HUDEP-2 (cell line): ENCODE measurements around the gene UBE2E2.

Experiments
- DNase-seq, 76 experiments: peaks; one replicate each; lab custom pipeline; 2025; ENCODE audit not compliant: unreplicated experiment in 76 of 76; lab: John Stamatoyannopoulos, UW

UBE2E2 gene

GRCh38 chr3:23435318-23435717 lies 232.2 kb downstream of the UBE2E2 start:
- no peak for DNase-seq

- DNase-seq = no peak
These were observed 232.8 kb downstream of the UBE2E2 start for GRCh38 chr3:23435904-23436303.

DNA sequence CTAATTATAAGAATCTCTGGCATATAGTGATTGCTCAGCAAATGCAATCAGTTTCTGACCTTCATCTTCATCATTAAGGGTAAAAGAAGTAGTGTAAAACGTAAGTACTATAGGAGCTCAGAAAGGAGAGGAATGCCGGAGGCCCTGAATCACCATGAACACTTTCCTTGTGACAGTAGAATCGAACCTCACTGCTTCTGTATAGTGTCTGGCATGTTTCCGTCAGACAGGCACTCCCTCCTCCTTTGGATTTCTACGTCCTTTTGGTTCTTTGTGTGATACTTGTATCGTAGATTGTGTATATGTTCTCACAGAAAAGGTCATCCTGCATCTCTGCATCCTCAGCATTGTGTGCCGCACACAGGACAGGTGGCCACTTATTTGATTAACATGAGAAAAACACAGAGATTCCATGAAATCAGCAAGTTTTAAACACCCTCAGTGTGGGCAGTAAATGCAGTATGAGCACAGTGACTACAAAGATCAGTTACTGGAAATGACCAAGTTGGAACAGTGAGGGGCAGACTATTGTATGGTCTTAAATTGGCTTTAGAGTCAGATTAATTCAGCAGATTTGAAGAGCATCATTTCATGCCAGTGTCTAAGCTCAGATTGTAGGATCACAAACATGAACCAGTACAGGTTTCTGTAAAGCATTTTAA lies 234.5 kb downstream of the UBE2E2 start:
- no peak for DNase-seq

GRCh38 chr3:23438657-23439056 lies 235.5 kb downstream of the UBE2E2 start:
- no peak for DNase-seq

GRCh38 chr3:23439080-23439479 lies 236.0 kb downstream of the UBE2E2 start:
- DNase-seq = no peak

DNA sequence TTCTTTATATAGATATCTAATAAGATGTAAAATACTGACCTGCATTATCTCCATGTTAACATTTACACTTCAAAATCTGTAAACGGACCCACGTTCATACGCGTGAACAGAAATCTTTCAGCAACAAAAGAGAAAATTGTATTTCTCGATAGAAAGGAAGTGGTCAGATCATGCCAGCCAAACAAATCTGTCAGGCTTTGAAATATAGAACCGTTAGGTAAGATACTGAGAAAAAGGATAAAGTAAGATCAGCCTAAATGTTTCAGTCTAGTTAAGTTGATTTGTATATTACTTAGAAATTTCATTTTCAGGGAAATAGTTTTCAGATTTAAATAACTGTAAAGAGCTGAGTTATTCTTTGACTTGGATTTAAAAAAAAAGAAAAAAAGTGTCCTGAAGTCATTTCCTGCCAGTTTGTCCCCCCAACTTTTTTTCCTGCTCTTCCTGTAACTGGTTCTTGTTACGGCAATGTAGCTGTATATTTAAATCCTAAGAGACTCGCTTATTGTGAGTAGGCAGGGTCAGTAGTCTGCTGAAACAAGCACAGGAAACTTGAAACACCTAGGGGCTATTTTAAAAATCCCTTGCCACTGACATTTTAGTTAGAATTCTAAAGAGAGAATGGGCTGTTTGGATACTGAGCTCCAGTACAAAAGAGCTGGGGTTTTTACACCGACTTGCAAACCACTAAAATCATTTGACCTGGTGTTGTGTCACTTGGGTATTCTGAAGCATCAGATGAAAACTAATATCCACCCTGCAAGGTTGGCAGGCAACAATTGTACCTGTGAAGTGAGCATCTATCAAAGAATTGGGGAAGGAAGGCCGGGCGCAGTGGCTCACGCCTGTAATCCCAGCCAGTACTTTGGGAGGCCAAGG lies 237.5 kb downstream of the UBE2E2 start:
- DNase-seq = no peak

GRCh38 chr3:23442598-23443383 lies 239.7 kb downstream of the UBE2E2 start:
- peak in 5 of 76 experiments; percentile 0 to 4 (median 4) for DNase-seq

GRCh38 chr3:23444386-23444785 lies 241.3 kb downstream of the UBE2E2 start:
- DNase-seq = no peak

GRCh38 chr3:23446301-23446700 lies 243.2 kb downstream of the UBE2E2 start:
- no peak for DNase-seq

DNA sequence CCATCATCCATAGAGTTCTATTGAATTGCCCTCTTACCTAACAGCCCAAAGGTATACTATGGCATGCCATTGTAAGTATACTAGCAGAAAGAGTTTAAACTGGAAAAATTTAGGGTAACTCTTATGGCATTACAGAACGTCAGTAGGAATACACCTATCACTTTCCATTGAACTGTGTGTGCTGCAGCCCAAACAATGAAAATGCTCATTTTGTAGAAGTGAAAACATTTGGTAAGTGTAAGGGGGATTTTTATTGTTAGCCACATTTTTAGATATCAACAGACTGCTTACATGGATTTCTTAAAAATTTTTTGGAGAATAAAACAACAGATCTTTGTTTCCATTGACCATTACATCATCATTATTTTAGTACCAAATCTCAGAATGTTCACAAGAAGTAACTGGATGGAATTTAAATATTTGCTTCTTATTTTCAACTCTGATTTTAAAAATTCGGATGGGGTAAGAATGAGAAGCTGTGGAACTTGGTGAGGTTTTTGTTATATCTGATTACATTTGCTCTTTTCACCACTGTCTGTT lies 245.9 kb downstream of the UBE2E2 start:
- no peak for DNase-seq

- no peak for DNase-seq
These were observed 246.9 kb downstream of the UBE2E2 start for GRCh38 chr3:23450051-23450450.

DNA sequence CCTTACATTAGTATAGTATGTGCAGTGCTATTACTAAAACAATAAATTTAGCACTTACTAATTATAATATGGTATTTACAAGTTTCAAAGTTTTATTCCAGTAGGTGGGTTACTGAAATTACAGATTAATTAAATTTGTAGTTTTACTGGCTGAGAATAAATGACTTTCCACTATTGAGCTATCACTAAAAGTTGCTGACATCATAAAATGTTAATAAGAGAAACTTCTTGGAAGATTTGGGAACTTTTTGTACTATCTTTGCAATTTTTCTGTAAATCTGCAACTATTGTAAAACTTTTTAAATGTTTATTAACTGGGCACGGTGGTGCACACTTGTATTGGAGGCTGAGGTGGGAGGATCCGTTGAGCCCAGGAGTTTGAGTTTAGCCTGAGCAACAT lies 247.7 kb downstream of the UBE2E2 start:
- DNase-seq = no peak

DNA sequence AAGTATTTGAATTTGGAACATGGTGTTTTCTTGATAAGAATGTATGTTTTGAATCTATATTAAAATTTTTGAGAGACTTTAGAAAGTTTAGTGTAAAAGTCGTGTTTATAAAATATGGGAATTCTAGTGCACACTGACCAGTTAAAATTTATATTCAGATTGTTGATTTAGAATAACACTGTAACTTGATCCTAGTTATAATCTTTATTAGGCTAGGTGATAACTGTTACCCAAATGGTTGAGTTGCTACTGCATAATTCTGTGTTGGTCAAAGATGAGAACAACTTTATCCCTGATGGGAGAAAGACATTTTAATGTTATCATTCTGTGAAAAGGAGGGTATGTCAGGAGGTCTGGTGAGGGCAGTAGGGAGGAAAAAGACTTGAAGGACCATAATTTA lies 249.3 kb downstream of the UBE2E2 start:
- DNase-seq = no peak

DNA sequence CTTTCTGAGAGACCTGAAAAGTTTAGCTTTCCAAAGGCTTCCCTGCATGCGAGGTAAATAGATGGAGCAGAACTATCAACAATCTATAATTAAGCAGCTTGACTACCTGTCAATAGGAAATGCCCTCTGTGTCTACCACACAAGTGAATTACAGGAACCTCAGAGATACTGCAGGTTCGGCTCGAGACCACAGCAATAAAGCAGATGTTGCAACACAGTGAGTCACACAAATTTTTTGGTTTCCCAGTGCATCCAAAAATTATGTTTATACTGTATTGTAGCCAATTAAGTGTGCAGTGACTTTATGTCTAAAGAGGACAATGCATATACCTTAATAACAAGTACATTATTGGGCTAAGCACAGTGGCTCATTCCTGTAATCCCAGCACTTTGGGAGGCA lies 252.0 kb downstream of the UBE2E2 start:
- no peak for DNase-seq

DNA sequence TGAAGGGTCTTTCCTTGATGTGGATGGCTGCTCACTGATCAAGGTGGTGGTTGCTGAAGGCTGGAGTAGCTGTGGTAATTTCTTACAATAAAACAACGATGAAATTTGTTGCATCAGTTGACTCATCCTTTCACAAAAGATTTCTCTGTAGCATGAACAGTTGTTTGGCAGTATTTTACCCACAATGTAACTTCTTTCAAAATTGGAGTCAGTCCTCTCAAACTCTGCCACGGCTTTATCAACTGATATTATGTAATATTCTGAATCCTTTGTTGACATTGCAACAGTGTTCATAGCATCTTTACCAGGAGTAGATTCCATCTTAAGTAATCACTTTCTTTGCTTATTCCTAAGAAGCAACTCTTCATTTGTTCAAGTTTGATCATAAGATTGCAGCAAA lies 252.6 kb downstream of the UBE2E2 start:
- no peak for DNase-seq

DNA sequence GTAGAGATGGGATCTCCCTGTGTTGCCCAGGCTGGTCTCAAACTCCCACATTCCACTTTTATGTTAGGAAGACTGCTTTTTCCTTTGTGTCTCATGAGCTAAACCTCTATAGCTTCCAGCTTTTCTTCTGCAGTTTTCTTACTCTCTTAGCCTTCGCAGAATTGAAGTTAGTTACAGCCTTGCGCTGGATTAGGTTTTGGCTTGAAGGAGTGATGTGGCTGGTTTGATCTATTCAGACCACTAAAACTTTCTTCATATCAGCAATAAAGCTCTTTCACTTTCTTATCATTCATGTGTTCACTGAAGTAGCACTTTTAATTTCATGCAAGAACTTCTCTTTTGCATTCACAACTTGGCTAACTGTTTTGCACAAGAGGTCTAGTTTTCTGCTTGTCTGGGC lies 254.6 kb downstream of the UBE2E2 start:
- DNase-seq = no peak

DNA sequence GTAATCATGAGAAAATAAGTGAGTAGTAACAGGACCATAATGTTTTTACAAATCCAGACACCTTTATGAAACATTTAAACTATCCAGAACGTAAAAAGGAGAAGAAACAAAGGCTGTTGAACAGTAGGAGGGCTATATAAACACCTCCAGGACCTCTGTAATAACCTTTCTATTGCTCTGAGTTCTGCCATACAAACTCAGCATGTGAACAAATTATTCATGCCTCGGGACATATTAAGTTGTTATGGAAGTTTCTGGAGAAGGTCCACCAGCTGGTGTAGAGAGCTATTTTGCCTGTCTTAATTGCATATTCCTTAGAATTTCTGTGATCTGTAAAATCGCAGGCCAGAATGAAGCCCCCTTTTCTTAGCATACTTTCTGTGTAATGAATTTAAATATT lies 256.3 kb downstream of the UBE2E2 start:
- no peak for DNase-seq

DNA sequence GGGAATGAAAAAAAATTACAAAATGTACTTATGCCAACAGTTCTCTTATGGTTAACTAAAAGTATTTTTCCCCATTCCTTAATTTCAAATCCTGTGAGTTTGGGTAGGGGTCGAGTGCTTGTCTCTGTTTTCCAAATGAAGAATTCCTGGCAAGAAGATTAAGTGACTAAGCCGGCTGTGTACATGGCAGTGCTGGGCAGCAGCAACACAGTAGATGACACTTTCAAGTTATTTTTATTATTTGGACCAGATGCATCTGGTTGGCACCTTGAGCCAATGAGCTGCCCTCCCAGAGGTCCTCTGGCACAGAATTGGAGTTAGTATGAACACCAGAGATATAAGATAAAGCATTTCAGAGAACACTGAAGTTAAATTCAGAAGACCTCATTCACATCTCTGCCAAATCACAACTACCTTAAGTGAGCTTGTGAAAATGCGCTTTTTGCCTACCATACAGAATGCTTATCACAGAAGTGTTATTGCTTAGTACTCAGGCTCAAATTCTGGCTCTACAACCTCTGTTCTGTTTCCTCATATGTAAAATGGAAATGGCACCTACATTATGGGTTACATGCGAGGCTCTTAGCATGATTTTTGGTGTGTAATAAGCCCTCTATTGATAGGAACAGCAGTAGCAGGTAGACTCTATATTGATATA lies 256.9 kb downstream of the UBE2E2 start:
- DNase-seq = no peak

DNA sequence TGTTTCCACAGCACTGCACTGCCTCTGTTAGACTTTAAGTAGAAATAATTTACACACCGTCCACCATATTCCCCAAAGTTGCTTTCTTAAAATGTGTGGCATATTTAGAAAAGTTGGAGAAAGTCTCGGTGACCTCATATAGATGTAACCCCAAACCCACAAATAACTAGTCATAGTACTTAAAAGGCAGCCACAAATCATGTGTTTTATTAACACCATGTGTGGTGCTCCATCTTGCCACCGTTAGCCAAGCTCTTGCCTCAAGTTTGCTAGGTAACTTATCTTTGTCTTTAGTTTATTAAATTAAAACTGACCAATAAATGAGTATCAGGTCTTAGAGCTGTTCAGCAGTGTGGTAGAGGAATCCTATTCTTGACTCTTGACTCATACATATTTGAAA lies 257.9 kb downstream of the UBE2E2 start:
- DNase-seq = no peak

GRCh38 chr3:23463791-23464190 lies 260.7 kb downstream of the UBE2E2 start:
- DNase-seq = no peak

- no peak for DNase-seq
These were observed 262.4 kb downstream of the UBE2E2 start for GRCh38 chr3:23465569-23465968.
